HG03060 (cell line): ENCODE data around the gene RALBP1.

Experiments used
- ATAC-seq: cut with Tn5 transposase; IDR thresholded peaks from one replicate; pipeline ENCODE4 v1.9.1; 2021; ENCODE audit warnings: low read depth, moderate number of reproducible peaks; ENCODE audit not compliant: unreplicated experiment

Gene RALBP1

GRCh38 chr18:9578306-9578705, 103.0 kb downstream of the RALBP1 start:
- ATAC-seq, result no peak

GRCh38 chr18:9581667-9582066, 106.4 kb downstream of the RALBP1 start:
- ATAC-seq, result no peak

DNA sequence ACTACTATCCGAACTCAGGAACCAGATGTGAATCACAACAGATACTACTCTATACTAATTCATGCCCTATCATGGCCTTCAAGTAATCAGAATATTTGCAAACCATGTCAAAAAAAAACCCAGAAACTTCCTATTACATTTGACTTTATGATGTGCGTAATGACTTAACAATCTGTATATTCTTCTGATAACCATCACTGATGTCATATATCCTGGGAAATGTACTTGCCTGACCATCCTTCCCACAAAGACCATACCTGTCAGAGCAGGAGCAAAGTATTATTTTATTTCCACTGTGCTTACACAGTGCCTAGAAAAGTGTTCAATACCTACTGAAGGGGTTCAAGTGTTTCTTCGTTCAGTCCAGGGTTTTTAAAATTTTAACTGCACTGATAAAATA, 111.5 kb downstream of the RALBP1 start:
- no peak for ATAC-seq
